Neuron (in vitro differentiated cells): ENCODE results near the gene KRTAP5-1.
"Not testable (repeated sequence)": the region's sequence is repeated elsewhere in the genome, so short reads cannot be mapped to it uniquely, and the experiment has no call there.

Experiments used
- H2AFZ ChIP-seq: one replicate; pipeline ENCODE4 v1.6.1; 2013; ENCODE audit warnings: low read depth, mild to moderate bottlenecking, inconsistent platforms, low read length, moderate library complexity
- H3K27me3 ChIP-seq: one replicate; pipeline ENCODE4 v1.6.1; 2013; ENCODE audit warnings: low read length; ENCODE audit not compliant: insufficient read depth
- H3K36me3 ChIP-seq: one replicate; pipeline ENCODE4 v1.6.1; 2013; ENCODE audit warnings: low read length; ENCODE audit not compliant: insufficient read depth
- H3K4me1 ChIP-seq: one replicate; pipeline ENCODE4 v1.6.1; 2013; ENCODE audit warnings: low read length; ENCODE audit not compliant: insufficient read depth
- H3K4me3 ChIP-seq: 2 replicates; pipeline ENCODE4 v1.5.1; 2013; ENCODE audit warnings: mild to moderate bottlenecking, low read length, moderate library complexity
- H3K9me3 ChIP-seq: one replicate; pipeline ENCODE4 v1.6.1; 2013; ENCODE audit warnings: low read length

The KRTAP5-1 gene

GRCh38 chr11:1597331-1597993 is 12.4 kb upstream of the KRTAP5-1 start:
- peaks cover 7% of the 10 kb centered on the region for H3K4me1 ChIP-seq
- H3K27me3 ChIP-seq, result peaks cover 20% of the 10 kb centered on the region
- no peaks in the 10 kb centered on the region for H3K9me3 ChIP-seq
- H2AFZ ChIP-seq, result no peak overlapping the region
- H3K4me3 ChIP-seq, result no peak overlapping the region
- no peaks in the 10 kb centered on the region for H3K36me3 ChIP-seq

GRCh38 chr11:1596576-1597121 is 11.6 kb upstream of the KRTAP5-1 start:
- H3K4me3 ChIP-seq, H3K9me3 ChIP-seq, H2AFZ ChIP-seq, H3K36me3 ChIP-seq, H3K4me1 ChIP-seq: not testable (repeated sequence)
- peaks cover 20% of the 10 kb centered on the region for H3K27me3 ChIP-seq

GRCh38 chr11:1595994-1596575 is 11.0 kb upstream of the KRTAP5-1 start:
- H3K4me3 ChIP-seq, H2AFZ ChIP-seq, H3K36me3 ChIP-seq, H3K9me3 ChIP-seq, H3K4me1 ChIP-seq: not testable (repeated sequence)
- H3K27me3 ChIP-seq, result peaks cover 20% of the 10 kb centered on the region

GRCh38 chr11:1592628-1593027 is 7.5 kb upstream of the KRTAP5-1 start:
- Histone ChIP-seq H2AFZ (no peak overlapping the region), H3K4me3 (no peak overlapping the region), H3K9me3 (no peaks in the 10 kb centered on the region), H3K27me3 (peaks cover 17% of the 10 kb centered on the region), H3K4me1 (no peaks in the 10 kb centered on the region), H3K36me3 (no peaks in the 10 kb centered on the region)

GRCh38 chr11:1589996-1590395 is 4.9 kb upstream of the KRTAP5-1 start:
- Histone ChIP-seq H3K9me3 (no peaks in the 10 kb centered on the region), H3K27me3 (peaks cover 6% of the 10 kb centered on the region), H2AFZ (no peak overlapping the region), H3K4me3 (no peak overlapping the region), H3K4me1 (no peaks in the 10 kb centered on the region), H3K36me3 (no peaks in the 10 kb centered on the region)

GRCh38 chr11:1589191-1589963 is 4.3 kb upstream of the KRTAP5-1 start:
- not testable (repeated sequence) for H3K4me3 ChIP-seq, H3K9me3 ChIP-seq, H3K36me3 ChIP-seq, H3K27me3 ChIP-seq, H2AFZ ChIP-seq, H3K4me1 ChIP-seq

- no peaks in the 10 kb centered on the region for H3K4me1 ChIP-seq
- H3K4me3 ChIP-seq, result no peak overlapping the region
- no peaks in the 10 kb centered on the region for H3K9me3 ChIP-seq
- H3K36me3 ChIP-seq, result no peaks in the 10 kb centered on the region
- no peak overlapping the region for H2AFZ ChIP-seq
- peaks cover 2% of the 10 kb centered on the region for H3K27me3 ChIP-seq
Observed at GRCh38 chr11:1586699-1587098, 1.6 kb upstream of the KRTAP5-1 start.

- H3K4me1 ChIP-seq, H3K9me3 ChIP-seq, H3K36me3 ChIP-seq, H3K27me3 ChIP-seq, H3K4me3 ChIP-seq, H2AFZ ChIP-seq: not testable (repeated sequence)
Observed at GRCh38 chr11:1582909-1583308, 2.2 kb downstream of the KRTAP5-1 start.

- no peaks in the 10 kb centered on the region for H3K36me3 ChIP-seq
- no peaks in the 10 kb centered on the region for H3K4me1 ChIP-seq
- H2AFZ ChIP-seq, result no peak overlapping the region
- peaks cover 2% of the 10 kb centered on the region for H3K27me3 ChIP-seq
- H3K9me3 ChIP-seq, result peaks cover 4% of the 10 kb centered on the region
- H3K4me3 ChIP-seq, result no peak overlapping the region
Observed at GRCh38 chr11:1581976-1582375, 3.1 kb downstream of the KRTAP5-1 start.

- H3K4me1 ChIP-seq, result peaks cover 2% of the 10 kb centered on the region
- no peak overlapping the region for H3K4me3 ChIP-seq
- no peak overlapping the region for H2AFZ ChIP-seq
- no peaks in the 10 kb centered on the region for H3K36me3 ChIP-seq
- peaks cover 17% of the 10 kb centered on the region for H3K27me3 ChIP-seq
- H3K9me3 ChIP-seq, result peaks cover 4% of the 10 kb centered on the region
Observed at GRCh38 chr11:1576825-1577224, 8.3 kb downstream of the KRTAP5-1 start.

GRCh38 chr11:1575756-1576155 is 9.3 kb downstream of the KRTAP5-1 start:
- peaks cover 22% of the 10 kb centered on the region for H3K27me3 ChIP-seq
- H2AFZ ChIP-seq, H3K4me1 ChIP-seq, H3K36me3 ChIP-seq, H3K4me3 ChIP-seq, H3K9me3 ChIP-seq: not testable (repeated sequence)

GRCh38 chr11:1574933-1575242 is 10.2 kb downstream of the KRTAP5-1 start:
- Histone ChIP-seq H3K36me3 (no peaks in the 10 kb centered on the region), H3K9me3 (peaks cover 4% of the 10 kb centered on the region), H3K4me3 (peak overlapping the region; percentile 20), H3K4me1 (peaks cover 12% of the 10 kb centered on the region), H2AFZ (no peak overlapping the region), H3K27me3 (peaks cover 31% of the 10 kb centered on the region)

GRCh38 chr11:1574238-1574932 is 10.7 kb downstream of the KRTAP5-1 start:
- Histone ChIP-seq H3K36me3 (no peaks in the 10 kb centered on the region), H3K27me3 (peaks cover 36% of the 10 kb centered on the region), H3K4me3 (peak overlapping the region; percentile 38), H2AFZ (no peak overlapping the region), H3K9me3 (peaks cover 4% of the 10 kb centered on the region), H3K4me1 (peaks cover 15% of the 10 kb centered on the region)
